Measurements from ENCODE around the gene PPA2.

PPA2 gene

DNA sequence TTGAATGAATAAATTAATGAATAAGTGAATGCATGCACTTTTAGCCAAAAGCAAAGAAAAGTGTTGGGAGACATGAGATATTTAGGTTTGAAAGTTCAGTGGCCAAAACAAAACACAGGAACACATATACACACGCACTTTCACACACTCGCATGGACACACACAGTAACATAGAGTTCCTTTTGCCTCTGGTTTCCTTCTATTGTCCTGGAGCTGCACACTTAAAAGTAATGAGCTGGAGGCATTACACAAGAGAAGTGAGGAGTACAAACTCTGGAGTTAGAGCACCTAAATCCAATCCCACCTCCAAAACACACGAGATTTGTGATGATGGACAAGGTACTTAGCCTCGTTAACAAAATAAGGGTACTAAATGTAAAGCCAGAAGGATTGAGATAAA, 18.7 kb downstream of the PPA2 start:
- Histone ChIP-seq H3K36me3 (ENCODE audit: control insufficient read depth, insufficient read depth, low read length) (peaks cover 4% of the 10 kb centered on the region), H3K27me3 (ENCODE audit: control insufficient read depth, insufficient read depth, low read length) (no peaks in the 10 kb centered on the region), H3K9ac (ENCODE audit: low read length) (no peak overlapping the region), H3K27ac (ENCODE audit: low read depth, low read length) (no peak overlapping the region), H3K4me1 (ENCODE audit: control insufficient read depth, insufficient read depth, low read length) (no peaks in the 10 kb centered on the region), H3K4me3 (ENCODE audit: low read length) (no peak overlapping the region)

DNA sequence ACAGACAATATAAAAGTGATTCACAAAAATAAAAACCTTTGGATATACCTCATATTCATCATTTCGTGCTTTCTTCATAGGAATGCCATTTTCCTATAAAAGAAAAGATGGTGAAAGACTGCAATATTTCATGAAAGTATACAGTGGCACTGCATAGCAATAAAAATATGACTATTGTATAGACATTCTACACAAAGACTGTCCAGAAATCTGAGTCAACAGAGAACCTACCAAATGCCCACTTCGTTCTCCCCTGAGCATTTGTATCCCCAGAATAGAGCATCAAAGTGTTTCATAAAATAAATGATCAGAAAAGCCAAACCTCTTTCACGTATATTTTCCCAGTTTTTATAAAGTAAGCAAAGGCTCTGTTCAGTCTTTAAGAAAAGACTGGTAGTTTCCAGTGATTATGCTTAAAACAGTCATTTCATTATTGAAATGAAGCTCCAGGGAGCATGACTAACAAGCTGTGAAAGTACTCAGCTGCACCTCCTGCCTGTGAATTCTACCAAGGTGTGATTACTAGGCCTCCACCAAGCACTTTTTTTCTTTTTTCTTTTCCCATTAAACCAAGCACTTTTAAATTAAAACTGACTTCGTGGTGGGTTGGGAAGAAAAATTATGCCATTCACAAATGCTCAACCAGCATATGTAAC, 20.2 kb downstream of the PPA2 start:
- Histone ChIP-seq H3K36me3 (ENCODE audit: control insufficient read depth, insufficient read depth, low read length) (peaks cover 4% of the 10 kb centered on the region), H3K27me3 (ENCODE audit: control insufficient read depth, insufficient read depth, low read length) (no peaks in the 10 kb centered on the region), H3K4me3 (ENCODE audit: low read length) (no peak overlapping the region), H3K27ac (ENCODE audit: low read depth, low read length) (no peak overlapping the region), H3K4me1 (ENCODE audit: control insufficient read depth, insufficient read depth, low read length) (no peaks in the 10 kb centered on the region), H3K9ac (ENCODE audit: low read length) (no peak overlapping the region)

DNA sequence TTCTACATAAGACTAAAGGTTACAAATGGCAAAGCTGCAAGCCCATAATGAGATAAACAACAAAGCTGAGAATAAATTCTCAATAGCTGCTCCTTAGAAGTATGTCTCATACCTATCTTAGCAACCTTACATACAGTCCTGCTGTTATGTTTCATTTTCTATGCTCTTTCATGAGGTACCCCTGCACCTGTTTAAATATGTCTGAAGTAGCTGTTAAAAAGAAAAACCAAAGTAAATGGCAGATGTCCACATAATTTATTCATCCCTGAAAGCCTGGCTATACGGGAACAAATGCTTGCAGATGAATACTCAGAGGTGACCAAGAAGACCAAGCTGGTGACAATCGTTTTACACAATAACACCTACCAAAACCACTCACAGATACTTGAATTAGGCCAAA, 22.5 kb downstream of the PPA2 start:
- no peak overlapping the region for H3K4me3 ChIP-seq (ENCODE audit: low read length)
- peaks cover 3% of the 10 kb centered on the region for H3K36me3 ChIP-seq (ENCODE audit: control insufficient read depth, insufficient read depth, low read length)
- no peaks in the 10 kb centered on the region for H3K4me1 ChIP-seq (ENCODE audit: control insufficient read depth, insufficient read depth, low read length)
- no peaks in the 10 kb centered on the region for H3K27me3 ChIP-seq (ENCODE audit: control insufficient read depth, insufficient read depth, low read length)
- no peak overlapping the region for H3K27ac ChIP-seq (ENCODE audit: low read depth, low read length)
- H3K9ac ChIP-seq (ENCODE audit: low read length): no peak overlapping the region

DNA sequence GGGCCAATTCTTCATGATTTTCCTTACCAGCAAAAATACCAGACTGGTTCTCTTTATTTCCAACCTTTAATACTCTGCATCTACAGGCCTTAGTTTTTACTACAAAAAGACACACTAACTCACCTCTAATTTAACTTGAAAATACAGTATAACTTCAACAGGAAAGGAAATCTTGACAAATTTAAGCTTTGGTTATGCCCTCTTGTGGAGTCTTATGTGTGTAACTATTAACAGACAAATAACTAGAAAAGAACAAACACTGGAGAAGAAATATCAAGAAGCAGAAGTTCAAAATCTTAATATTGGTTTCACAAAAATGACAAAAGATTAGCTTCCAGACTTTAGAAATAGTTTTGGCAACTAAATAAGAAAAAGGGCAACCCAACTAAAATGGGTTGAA, 33.0 kb downstream of the PPA2 start:
- H3K4me3 ChIP-seq (ENCODE audit: low read length): no peak overlapping the region
- H3K9ac ChIP-seq (ENCODE audit: low read length): no peak overlapping the region
- no peaks in the 10 kb centered on the region for H3K4me1 ChIP-seq (ENCODE audit: control insufficient read depth, insufficient read depth, low read length)
- peaks cover 5% of the 10 kb centered on the region for H3K36me3 ChIP-seq (ENCODE audit: control insufficient read depth, insufficient read depth, low read length)
- no peaks in the 10 kb centered on the region for H3K27me3 ChIP-seq (ENCODE audit: control insufficient read depth, insufficient read depth, low read length)
- H3K27ac ChIP-seq (ENCODE audit: low read depth, low read length): no peak overlapping the region

DNA sequence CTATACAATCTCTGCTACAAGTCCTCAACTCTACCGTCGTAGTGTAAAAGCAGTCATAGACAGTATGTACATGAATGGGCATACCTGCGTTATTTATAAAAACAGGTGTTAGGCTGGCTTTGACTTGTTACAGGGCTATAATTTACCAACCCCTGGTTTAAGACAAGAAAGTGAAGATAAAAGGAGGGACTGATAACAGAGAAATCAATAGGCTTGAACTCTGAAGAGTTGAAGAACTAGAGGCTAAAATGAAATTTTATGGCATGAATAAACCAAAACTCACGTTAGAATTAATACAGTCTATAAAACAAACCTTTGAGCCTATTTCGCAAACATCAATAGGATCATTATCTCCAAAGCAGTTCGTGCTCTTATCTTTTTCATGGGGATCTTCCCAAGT, 36.2 kb downstream of the PPA2 start:
- no peaks in the 10 kb centered on the region for H3K4me1 ChIP-seq (ENCODE audit: control insufficient read depth, insufficient read depth, low read length)
- no peaks in the 10 kb centered on the region for H3K27me3 ChIP-seq (ENCODE audit: control insufficient read depth, insufficient read depth, low read length)
- peaks cover 4% of the 10 kb centered on the region for H3K36me3 ChIP-seq (ENCODE audit: control insufficient read depth, insufficient read depth, low read length)
- no peak overlapping the region for H3K27ac ChIP-seq (ENCODE audit: low read depth, low read length)
- no peak overlapping the region for H3K4me3 ChIP-seq (ENCODE audit: low read length)
- no peak overlapping the region for H3K9ac ChIP-seq (ENCODE audit: low read length)

DNA sequence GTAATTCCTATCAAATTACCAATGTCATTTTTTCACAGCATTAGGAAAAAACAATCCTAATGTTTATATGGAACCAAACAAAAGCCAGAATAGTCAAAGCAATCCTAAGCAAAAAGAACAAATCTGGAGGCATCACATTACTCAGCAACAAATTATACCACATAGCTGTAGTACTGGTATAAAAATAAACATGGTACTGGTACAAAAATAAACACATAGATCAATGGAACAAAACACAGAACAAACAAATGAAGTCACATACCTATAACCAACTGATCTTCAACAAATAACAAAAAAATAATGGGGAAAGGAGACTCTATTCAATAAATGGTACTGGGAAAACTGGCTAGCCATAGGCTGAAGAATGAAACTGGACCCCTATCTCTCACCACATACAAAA, 37.4 kb downstream of the PPA2 start:
- H3K9ac ChIP-seq (ENCODE audit: low read length): no peak overlapping the region
- H3K36me3 ChIP-seq (ENCODE audit: control insufficient read depth, insufficient read depth, low read length): peaks cover 4% of the 10 kb centered on the region
- no peaks in the 10 kb centered on the region for H3K4me1 ChIP-seq (ENCODE audit: control insufficient read depth, insufficient read depth, low read length)
- H3K4me3 ChIP-seq (ENCODE audit: low read length): no peak overlapping the region
- no peaks in the 10 kb centered on the region for H3K27me3 ChIP-seq (ENCODE audit: control insufficient read depth, insufficient read depth, low read length)
- no peak overlapping the region for H3K27ac ChIP-seq (ENCODE audit: low read depth, low read length)

DNA sequence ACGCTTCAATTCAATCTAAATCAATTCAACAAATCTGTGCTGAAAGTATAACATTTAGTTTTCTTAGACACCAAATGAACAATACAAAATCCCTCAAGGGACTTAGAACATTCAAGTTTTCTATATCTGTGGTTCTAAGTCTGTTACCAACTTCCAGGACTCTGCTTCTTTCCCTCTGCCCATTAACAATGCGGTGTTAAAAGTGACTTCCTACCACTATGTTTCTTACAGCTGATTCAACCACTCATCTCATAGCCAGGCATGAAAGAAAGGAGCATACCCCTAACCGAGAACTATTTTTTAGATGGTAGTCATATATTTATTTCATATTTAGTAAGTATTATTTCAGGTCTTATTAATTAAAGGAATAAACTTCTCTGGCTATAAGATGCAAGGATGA, 38.9 kb downstream of the PPA2 start:
- Histone ChIP-seq H3K4me1 (ENCODE audit: control insufficient read depth, insufficient read depth, low read length) (no peaks in the 10 kb centered on the region), H3K27ac (ENCODE audit: low read depth, low read length) (no peak overlapping the region), H3K36me3 (ENCODE audit: control insufficient read depth, insufficient read depth, low read length) (peaks cover 3% of the 10 kb centered on the region), H3K4me3 (ENCODE audit: low read length) (no peak overlapping the region), H3K9ac (ENCODE audit: low read length) (no peak overlapping the region), H3K27me3 (ENCODE audit: control insufficient read depth, insufficient read depth, low read length) (no peaks in the 10 kb centered on the region)

DNA sequence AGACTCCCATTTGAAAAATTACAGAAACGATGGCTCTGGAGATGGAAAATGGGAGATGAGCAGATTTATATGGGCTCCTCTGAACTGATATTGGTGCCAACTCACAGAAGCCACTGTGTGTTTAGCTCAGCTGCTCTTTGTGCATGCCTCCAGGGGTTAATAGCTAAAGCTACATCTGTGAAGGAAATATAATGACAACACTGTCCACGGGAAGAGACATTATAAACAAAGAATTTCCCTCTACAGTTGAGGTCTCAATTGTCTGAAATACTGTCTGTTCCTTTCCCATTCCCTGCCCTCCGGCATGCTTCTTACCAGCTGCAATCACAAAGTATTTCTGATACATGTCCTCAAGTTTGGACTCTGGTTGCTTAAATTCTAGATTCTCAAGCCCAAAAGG, 40.4 kb downstream of the PPA2 start:
- Histone ChIP-seq H3K27me3 (ENCODE audit: control insufficient read depth, insufficient read depth, low read length) (no peaks in the 10 kb centered on the region), H3K27ac (ENCODE audit: low read depth, low read length) (no peak overlapping the region), H3K4me1 (ENCODE audit: control insufficient read depth, insufficient read depth, low read length) (no peaks in the 10 kb centered on the region), H3K4me3 (ENCODE audit: low read length) (no peak overlapping the region), H3K36me3 (ENCODE audit: control insufficient read depth, insufficient read depth, low read length) (peaks cover 3% of the 10 kb centered on the region), H3K9ac (ENCODE audit: low read length) (no peak overlapping the region)

DNA sequence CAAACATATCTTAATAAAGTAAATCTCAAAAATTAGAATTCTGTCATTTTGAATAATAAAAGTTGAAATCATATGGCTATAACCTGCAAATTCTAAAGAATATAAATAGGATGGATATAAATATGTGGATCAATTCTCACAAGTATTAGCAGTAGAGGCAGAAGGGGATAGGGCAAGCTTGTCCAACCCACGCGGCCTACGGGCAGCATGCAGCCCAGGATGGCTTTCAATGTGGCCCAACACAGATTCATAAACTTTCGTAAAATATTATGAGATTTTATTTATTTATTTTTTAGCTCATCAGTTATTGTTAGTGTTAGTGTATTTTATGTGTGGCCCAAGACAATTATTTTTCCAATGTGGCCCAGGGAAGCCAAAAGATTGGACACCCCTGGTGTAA, 41.4 kb downstream of the PPA2 start:
- H3K4me1 ChIP-seq (ENCODE audit: control insufficient read depth, insufficient read depth, low read length): no peaks in the 10 kb centered on the region
- no peaks in the 10 kb centered on the region for H3K27me3 ChIP-seq (ENCODE audit: control insufficient read depth, insufficient read depth, low read length)
- no peak overlapping the region for H3K4me3 ChIP-seq (ENCODE audit: low read length)
- H3K27ac ChIP-seq (ENCODE audit: low read depth, low read length): no peak overlapping the region
- H3K9ac ChIP-seq (ENCODE audit: low read length): no peak overlapping the region
- peaks cover 4% of the 10 kb centered on the region for H3K36me3 ChIP-seq (ENCODE audit: control insufficient read depth, insufficient read depth, low read length)

DNA sequence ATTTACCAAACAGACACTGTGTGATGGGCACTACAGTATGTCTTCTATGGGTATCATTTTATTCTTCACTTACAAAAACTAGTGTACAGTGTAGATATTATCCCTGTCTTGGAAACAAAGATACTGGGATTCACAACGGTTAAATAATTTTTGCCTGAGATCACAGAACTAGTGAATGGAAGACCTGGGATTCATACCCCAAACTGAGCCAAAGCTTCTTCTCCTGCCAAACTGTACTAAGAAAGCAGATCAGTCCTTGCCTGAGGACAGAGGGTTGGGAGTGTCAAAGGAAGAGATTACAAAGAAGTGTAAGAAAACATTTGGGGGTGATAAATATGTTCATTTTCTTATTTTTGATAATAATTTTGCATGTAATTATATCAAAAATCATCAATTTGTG, 43.1 kb downstream of the PPA2 start:
- H3K36me3 ChIP-seq (ENCODE audit: control insufficient read depth, insufficient read depth, low read length): peaks cover 12% of the 10 kb centered on the region
- no peak overlapping the region for H3K4me3 ChIP-seq (ENCODE audit: low read length)
- H3K27ac ChIP-seq (ENCODE audit: low read depth, low read length): no peak overlapping the region
- no peaks in the 10 kb centered on the region for H3K27me3 ChIP-seq (ENCODE audit: control insufficient read depth, insufficient read depth, low read length)
- H3K9ac ChIP-seq (ENCODE audit: low read length): no peak overlapping the region
- no peaks in the 10 kb centered on the region for H3K4me1 ChIP-seq (ENCODE audit: control insufficient read depth, insufficient read depth, low read length)

DNA sequence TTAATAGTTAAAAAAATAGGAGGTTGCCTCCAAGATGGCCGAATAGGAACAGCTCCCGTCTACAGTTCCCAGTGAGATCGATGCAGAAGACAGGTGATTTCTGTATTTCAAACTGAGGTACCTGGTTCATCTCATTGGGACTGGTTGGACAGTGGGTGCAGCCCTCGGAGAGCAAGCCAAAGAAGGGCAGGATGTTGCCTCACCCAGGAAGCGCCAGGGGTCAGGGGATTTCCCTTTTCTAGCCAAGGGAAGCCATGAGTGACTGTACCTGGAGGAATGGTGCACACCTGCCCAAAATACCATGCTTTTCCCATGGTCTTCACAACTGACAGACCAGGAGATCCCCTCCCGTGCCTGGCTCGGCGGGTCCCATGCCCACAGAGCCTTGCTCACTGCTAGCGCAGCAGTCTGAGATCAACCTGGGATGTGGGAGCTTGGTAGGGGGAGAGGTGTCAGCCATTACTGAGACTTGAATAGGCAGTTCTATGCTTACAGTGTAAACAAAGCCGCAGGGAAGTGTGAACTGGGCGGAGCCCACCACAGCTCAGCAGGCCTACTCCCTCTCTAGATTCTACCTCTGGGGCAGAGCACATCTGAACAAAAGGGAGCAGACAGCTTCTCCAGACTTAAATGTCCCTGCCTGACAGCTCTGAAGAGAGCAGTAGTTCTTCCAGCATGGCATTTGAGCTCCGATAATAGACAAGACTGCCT, 47.5 kb downstream of the PPA2 start:
- Histone ChIP-seq H3K4me1 (ENCODE audit: control insufficient read depth, insufficient read depth, low read length) (no peaks in the 10 kb centered on the region), H3K36me3 (ENCODE audit: control insufficient read depth, insufficient read depth, low read length) (peaks cover 11% of the 10 kb centered on the region), H3K27ac (ENCODE audit: low read depth, low read length) (no peak overlapping the region), H3K4me3 (ENCODE audit: low read length) (no peak overlapping the region), H3K27me3 (ENCODE audit: control insufficient read depth, insufficient read depth, low read length) (no peaks in the 10 kb centered on the region), H3K9ac (ENCODE audit: low read length) (no peak overlapping the region)

DNA sequence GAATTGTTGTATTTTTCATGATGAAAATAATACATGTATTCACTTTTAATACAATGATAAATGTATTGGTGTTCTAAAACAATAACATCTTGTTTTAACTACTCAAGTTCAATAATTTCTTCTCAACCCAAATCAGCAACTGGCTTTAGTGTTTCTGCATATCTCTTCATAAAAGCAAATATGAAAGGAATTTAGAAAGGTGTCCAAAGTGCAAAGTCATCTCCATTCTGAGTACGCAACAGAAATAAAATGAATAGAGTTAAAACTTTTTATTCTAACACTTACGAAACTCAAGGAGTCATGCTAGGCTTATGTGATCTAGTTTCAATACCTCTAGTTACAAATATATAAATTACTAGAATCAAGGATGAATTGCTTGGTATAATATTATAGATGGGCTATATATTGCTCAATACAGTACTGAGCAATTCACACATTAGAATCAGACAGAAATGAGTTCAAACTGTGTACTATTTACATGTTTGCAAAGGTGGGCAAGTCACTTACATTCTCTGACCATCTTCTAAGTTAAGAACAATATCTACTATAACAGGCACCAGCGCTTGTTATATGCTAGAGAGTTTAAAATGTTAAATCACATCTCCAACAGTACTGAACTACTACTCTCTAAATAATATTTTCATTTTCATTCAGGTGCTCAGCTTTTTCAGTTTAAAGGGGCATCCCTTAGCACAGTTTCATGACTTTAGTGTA, 51.5 kb downstream of the PPA2 start:
- Histone ChIP-seq H3K27ac (ENCODE audit: low read depth, low read length) (no peak overlapping the region), H3K36me3 (ENCODE audit: control insufficient read depth, insufficient read depth, low read length) (peaks cover 10% of the 10 kb centered on the region), H3K4me1 (ENCODE audit: control insufficient read depth, insufficient read depth, low read length) (no peaks in the 10 kb centered on the region), H3K27me3 (ENCODE audit: control insufficient read depth, insufficient read depth, low read length) (no peaks in the 10 kb centered on the region), H3K9ac (ENCODE audit: low read length) (no peak overlapping the region), H3K4me3 (ENCODE audit: low read length) (no peak overlapping the region)

Measured in rectal smooth muscle tissue (tissue), 1 donor.